SIG-M5 (cell line): ENCODE results near the gene APOBEC3F.
"Not testable (repeated sequence)": the region's sequence is repeated elsewhere in the genome, so short reads cannot be mapped to it uniquely, and the experiment has no call there.

Source experiments
- DNase-seq: peaks from one replicate; lab custom pipeline; 2025; lab: John Stamatoyannopoulos, UW

The APOBEC3F gene

GRCh38 chr22:39040538-39041296 is at the start of gene APOBEC3F:
APOBEC3F (plus strand) TSS chr22:39040864; CDS start chr22:39040961, 97 bp downstream.
- DNase-seq = not testable (repeated sequence)

- DNase-seq = not testable (repeated sequence)
Measured at GRCh38 chr22:38992871-38993371, 47.7 kb upstream of the APOBEC3F start.

- no peak for DNase-seq
Measured at GRCh38 chr22:38996105-38996504, 44.6 kb upstream of the APOBEC3F start.

DNA sequence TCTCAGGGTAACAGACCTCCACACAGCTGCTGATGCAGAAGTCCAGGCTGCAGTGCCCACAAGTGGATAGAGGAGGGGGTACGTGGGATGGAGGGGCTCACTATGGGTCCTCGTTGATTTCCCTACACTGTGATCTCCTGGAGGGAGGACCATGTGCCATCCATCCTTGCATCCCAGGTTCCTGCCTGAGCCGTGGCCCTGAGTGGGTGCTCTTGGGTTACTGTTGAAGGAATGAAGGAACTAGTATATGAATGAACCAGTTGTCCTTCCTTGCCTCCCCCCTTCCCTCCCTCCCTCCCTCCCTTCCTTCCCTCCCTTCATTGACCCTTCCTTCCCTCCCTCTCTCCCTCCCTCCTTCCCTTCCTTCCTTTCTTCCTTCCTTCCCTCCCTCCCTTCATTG is 43.1 kb upstream of the APOBEC3F start:
- DNase-seq = no peak

DNA sequence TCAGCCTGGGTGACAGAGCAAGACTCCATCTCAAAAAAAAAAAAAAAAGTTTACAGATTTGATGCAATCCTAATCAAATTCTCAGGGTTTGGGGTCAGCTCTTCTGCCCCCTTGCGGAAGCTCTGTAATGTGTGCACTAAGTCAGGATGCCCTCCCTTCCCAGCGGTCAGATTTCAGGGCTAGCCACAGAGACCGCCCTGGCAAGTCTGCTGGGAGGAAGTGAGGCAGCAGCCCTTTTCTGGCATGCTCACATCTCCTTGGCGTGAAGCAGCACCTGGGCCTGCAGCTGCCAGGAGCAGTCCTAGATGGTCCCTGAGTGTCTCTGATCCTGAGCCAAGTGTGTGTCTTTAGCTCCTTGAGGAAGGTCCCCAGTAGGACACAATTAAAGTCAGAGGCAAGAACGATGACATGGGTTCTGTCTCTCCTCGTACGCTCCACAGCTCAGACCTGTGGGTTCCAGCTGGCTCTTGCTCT is 37.5 kb upstream of the APOBEC3F start:
- no peak for DNase-seq

DNA sequence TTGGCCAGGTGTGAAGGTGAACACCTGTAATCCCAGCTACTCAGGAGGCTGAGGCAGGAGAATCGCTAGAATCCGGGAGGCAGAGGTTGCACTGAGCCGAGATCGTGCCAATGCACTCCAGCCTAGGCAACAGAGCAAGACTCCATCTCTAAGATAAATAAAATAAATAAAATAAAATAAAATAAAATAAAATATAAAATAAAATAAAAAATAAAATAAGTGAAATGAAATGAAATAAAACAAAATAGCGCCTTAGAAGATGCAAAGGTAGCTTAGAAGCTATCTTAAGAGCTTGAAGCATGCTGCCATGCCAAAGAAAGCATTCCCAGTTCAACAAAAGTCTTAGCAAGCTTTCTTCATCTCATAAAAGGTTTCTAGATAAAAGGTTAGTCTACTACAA is 33.5 kb upstream of the APOBEC3F start:
- DNase-seq = no peak

DNA sequence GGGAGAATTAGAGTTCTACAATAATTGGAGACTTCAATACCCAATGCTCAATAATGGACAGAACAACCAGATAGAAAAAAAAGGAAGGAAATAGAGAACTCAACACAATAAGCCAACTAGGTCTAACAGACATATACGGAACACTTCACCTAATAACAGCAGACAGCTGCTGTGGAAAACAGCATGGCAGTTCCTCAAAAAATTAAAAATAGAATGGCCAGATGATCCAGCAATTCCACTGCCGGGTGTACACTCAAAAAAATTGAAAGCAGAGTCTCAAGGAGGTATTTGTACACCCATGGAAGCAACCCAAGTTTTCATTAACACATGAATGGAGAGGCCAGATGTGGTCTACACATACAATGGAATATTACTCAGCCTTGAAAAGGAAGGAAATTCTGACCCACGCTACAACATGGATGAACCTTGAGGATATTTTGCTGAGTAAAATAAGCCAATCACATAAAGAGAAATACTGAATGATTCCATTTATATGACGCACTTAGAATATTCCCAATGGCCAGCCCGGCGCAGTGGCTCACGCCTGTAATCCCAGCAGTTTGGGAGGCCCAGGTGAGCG is 32.3 kb upstream of the APOBEC3F start:
- DNase-seq = not testable (repeated sequence)

DNA sequence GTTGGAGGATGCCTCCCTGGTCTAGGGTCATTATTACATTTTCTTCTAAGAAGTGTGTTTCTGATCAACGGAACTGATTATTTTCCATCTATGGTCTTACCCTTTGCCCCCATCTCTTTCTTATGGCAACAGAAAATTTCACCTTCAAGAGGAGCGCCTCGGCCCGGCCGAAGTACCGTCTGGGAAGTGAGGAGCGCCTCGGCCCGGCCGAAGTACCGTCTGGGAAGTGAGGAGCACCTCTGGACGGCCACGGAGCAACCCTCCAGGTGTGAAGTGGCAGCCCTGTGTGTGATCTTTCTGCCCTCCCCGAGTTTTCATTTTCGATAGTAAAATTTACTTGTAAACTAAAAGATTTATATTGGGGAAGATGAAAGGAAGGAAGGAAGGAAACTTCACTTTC is 29.7 kb upstream of the APOBEC3F start:
- DNase-seq = no peak

GRCh38 chr22:39012533-39013511 is 27.8 kb upstream of the APOBEC3F start:
- no peak for DNase-seq

- DNase-seq = not testable (repeated sequence)
Measured at GRCh38 chr22:39013561-39013941, 27.1 kb upstream of the APOBEC3F start.

DNA sequence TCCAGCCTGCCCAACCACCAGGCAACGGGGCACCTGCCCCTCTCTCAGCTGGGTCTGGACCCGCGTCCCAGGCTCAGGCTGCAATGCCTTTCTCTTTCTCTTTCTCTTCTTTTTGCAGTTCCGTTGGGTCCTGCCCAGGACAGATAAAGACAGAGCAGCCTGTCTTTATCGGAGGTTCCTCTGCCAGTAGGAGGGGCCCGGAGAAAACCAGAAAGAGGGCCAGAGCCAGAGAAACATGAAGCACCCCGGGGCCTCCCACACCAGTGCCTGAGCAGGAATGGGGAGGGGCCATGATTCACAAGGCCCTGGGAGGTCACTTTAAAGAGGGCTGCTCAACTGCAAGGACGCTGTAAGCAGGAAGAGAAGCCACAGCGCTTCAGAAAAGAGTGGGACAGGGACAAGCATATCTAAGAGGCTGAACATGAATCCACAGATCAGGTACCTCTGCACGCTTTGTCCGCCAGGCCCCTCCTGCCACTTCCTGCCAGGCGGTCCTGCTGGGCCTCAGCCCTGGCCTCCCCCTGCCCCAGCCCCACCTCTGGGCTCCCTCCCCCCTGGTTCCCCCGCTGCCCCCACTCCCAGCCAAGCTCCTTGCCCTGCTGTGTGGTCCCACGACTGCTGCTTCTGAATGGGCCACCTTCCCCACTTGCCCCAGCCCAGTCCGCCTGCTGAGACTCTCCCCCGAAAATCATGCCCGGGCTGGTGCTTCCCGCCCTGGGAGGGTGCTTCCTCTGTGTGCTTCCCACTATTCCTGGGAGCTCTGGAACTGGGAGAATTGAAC is 26.5 kb upstream of the APOBEC3F start, which contains the start of gene APOBEC3C:
Gene APOBEC3C, plus strand, starts transcription at position 316 of the 781 bp plus-strand sequence. Its CDS starts 106 bp downstream, at position 422.
- DNase-seq = peak; percentile 9

DNA sequence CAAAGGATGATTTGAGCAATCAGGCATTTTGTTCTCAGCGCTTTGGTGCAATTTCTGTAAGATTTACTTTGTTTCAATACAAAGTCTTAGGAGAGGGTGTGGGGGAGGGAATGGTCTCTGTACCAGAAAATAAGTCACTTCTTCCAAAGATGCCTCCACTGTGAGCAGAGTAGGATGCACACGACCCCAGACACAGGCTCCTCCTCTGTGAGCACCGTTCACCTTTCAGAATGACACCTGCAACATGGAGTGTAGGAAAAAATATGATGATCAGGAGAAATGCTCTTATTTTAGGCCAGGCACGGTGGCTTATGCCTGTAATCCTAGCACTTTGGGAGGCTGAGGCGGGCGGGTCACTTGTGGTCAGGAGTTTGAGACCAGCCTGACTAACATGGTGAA is 25.9 kb upstream of the APOBEC3F start:
- not testable (repeated sequence) for DNase-seq

DNA sequence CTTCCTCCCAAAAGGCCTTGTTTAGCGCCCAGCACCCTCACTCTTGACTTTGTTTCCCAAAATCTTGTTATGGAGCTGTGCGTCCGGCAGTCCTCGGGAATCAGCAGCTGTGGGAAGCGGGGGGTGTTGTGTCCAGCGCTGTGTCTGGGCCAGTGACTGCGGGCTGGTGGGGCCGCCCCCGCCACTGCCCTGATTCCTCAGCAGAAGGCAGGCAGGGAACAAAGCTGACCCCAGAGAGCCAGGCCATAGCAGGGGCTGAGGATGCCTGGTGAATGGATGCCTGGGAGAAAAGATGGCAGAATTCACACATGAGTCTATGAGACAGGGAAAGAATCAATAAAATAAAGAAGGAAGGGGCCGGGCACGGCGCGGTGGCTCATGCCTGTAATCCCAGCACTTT is 24.1 kb upstream of the APOBEC3F start:
- no peak for DNase-seq

DNA sequence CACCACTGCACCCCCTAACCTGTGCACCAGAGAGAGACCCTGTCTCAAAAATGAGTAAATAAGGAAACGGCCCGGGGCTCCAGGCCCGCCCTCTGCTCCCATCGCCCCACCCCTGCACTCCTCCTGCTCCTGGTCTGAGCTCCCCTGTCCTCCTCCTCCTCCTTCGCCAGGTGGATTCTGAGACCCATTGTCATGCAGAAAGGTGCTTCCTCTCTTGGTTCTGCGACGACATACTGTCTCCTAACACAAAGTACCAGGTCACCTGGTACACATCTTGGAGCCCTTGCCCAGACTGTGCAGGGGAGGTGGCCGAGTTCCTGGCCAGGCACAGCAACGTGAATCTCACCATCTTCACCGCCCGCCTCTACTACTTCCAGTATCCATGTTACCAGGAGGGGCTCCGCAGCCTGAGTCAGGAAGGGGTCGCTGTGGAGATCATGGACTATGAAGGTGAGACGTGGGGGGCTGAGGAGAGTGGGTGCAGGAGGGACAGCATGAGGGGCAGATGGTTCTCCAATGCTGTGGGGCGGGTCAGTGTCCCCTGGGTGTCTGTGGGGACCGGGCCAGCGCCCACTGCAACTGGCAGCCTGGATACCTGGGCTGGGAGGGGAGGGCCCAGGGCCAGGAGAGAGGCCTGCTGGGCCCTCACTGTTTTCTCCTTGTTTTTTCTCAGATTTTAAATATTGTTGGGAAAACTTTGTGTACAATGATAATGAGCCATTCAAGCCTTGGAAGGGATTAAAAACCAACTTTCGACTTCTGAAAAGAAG is 22.9 kb upstream of the APOBEC3F start:
- no peak for DNase-seq

- DNase-seq = not testable (repeated sequence)
Measured at GRCh38 chr22:39020021-39020651, 20.5 kb upstream of the APOBEC3F start.

DNA sequence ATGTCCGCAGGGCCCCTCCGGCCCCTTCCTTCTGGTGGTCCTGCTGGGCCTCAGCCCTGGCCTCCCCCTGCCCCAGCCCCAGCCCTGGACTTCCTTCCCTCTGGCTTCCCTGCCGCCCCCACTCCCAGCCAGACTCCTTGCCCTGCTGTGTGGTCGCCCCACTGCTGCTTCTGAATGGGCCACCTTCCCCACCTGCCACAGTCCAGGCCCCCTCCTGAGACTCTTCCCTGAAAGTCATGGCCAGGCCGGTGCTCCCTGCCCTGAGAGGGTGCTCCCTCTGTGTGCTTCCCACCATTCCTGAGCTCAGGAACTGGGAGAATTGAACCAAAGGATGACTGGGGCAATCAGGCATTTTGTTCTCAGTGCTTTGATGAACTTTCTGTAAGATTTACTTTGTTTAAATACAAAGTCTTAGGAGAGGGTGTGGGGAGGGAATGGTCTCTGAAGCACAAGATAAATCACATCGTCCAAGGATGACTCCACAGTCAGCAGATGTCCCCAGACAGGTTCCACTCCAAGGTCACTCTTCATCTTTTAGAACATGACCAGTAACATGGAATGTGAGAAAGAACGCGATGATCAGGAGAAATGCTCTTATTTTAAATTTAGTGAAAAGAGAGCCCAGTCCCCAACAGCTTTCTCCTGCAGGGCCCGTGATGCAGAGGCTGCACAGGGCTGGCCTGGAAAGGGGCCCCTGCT is 19.0 kb upstream of the APOBEC3F start:
- DNase-seq = no peak

- DNase-seq = no peak
Measured at GRCh38 chr22:39024519-39025308, 15.9 kb upstream of the APOBEC3F start.

GRCh38 chr22:39026509-39027150 is 14.0 kb upstream of the APOBEC3F start:
- DNase-seq = no peak
